Measurements from ENCODE around the gene RNF208. TPM values are rescaled to one million over a fixed set of nuclear protein-coding genes. Genes with fewer than 3 reads are reported as not detected.

Gene RNF208
- total RNA-seq, 3 donors from 2014 or later, result 1.5 to 2.9 (median 1.8) TPM

DNA sequence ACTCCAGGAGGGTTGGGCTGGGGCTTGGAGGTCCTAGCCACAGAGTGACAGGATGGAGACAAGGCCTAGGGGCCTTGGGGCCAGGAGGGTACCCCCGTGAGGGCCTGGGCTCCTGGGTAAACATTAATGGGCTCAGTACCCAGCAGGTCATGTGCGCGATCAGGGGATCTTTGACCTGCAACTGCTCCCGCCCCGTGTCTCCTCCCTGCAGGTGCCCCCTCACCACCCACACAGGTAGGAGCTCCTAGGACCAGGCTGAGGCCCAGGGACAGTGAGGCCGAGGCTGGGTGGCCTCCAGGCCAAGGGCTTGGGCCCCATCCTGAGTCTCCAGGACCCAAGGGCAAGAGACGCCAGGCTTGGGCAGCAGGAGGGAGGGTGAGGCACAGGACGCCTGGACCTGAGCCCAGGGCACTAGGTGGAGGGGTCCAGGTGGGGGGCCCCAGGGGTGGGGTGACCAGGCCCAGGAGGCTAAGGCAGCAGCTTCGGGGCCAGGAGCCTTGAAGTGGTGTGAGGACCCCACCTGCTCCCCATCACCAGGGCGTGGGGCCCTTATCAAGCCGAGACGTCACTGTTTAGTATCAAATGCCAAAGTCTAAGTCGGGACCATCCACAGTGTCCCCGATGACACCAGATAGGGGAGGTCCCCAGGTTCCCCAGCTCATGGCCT, 8.8 kb upstream of the RNF208 start, which contains the start of gene SLC34A3:
TSS of gene SLC34A3 (plus strand) at position 197 of the 667 bp plus-strand sequence. CDS start 802 bp downstream, outside the sequence.
- Histone ChIP-seq H3K27ac (no peak within 1 kb of the TSS), H3K9me3 (no peaks in the 10 kb centered on the region), H3K4me1 (peaks cover 0 to 7% of the 10 kb centered on the region in 2 donors), H3K4me3 (no peak within 1 kb of the TSS), H3K27me3 (peaks cover 27 to 79% of the 10 kb centered on the region in 2 donors), H3K36me3 (no peaks in the 10 kb centered on the region)
- intact Hi-C loops (cut with DNase I; ENCODE audit: low total_unique reads), result loop anchor here (10.0 kb wide), 1 partner anchor 116 kb away; the partner anchor contains the start of gene DPP7
- no peak for DNase-seq (ENCODE audit: low spot score in 2 of 2)
- no peak for TF ChIP-seq CTCF (IDR thresholded peaks at IDR 0.05)
- TF ChIP-seq POLR2A (IDR thresholded peaks at IDR 0.05), result no peak
- TF ChIP-seq POLR2AphosphoS5 (IDR thresholded peaks at IDR 0.05), result no peak

DNA sequence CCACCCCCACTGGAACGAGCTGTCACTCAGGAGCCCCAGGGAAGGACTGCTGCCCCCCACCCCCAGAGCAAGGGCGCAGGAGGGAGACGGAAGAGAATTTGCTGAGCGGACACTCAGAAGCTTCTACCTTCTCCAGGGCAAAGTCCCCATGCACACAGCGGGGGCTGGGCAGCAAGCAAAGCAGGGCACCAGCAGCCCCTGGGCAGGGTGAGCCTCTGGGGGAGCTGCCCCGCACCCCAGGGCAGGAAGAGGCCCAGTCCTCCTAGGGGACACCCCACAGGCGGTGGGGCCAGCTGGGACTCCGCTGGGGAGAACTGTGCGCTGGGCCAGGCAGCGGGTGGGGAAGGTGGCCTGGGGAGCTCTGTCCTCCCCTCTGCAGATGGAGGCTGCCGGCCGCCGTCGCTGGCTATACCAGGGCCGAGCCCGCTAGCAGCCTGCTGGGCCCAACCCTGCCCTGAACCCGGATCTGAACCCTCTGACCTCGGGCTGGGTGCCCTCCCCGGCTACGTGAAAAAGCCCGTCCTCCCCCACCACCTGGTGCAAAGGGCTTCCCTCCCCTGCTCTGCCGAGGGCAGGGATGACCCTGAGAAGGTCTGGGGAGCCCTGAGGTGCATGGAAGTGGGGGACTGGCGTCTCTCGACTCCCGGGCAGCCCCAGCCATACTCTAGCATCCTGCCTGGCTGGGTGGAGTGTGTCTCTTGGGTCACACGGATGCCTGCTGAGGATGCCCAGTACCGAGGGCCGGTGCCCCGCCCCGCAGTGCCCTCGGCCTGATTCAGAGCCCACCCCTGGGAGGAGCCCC, 8.1 kb upstream of the RNF208 start:
- intact Hi-C loops (cut with DNase I; ENCODE audit: low total_unique reads), result loop anchor here (5.0 to 10.0 kb wide), 2 partner anchors 98 to 115 kb away; partner anchors contain the start of gene DPP7
- Histone ChIP-seq H3K27me3 (peaks cover 24 to 71% of the 10 kb centered on the region in 2 donors), H3K4me3 (no peak overlapping the region)

DNA sequence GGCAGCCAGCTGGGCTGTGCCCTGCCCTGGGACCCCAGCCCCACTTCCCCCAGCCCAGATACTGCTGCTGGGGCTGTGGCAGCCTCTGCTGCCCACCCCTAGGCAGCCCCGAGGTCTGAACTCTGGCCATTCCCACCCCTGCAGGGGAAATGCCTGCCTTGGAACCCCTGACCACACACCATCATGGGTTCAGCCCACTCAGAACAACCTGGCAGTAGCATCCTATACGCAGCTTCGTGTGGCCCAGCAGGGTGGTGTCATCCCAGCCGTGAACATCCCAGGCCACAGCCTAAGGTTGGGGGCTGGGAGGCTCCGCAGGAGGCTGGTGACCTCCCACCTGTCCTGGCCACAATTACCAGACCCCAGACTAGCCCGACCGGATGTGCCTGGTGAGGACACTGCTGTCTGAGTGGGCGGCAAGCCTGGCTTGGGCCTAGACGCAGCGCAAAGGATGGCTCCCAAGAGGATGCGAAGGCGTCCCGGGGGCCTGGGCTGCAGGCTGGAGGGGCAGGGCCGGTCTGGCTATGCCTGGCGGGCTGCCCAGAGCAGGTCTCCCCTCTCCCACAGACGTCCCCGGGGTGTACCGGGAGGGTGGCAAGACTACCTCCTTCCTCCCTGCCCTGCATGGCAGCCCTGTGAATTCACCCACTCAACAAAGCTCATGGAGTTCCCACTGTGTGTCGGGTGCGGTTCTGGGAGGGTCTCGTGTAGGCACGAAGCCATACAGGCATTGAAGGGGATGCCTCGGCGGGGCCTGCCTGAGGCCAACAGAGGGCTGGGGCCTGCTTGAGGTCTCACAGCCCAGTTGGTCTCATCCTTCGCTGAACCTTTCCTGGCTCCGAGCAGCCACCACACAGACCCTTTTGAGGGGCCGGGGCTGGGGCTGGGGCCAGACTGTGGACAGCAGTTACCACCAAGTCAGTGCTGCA, 7.2 kb upstream of the RNF208 start:
- H3K27me3 ChIP-seq, result peaks cover 16 to 63% of the 10 kb centered on the region in 2 donors
- DNase-seq (ENCODE audit: low spot score in 2 of 2), result no peak
- TF ChIP-seq POLR2A (IDR thresholded peaks at IDR 0.05) (no peak), CTCF (IDR thresholded peaks at IDR 0.05) (no peak), POLR2AphosphoS5 (IDR thresholded peaks at IDR 0.05) (no peak)
- H3K27ac ChIP-seq, result no peak overlapping the region
- intact Hi-C loops (cut with DNase I; ENCODE audit: low total_unique reads), result loop anchor here (5.0 kb wide), 1 partner anchor 97 kb away; no protein-coding TSS in a partner anchor
- H3K4me3 ChIP-seq, result no peak overlapping the region
- H3K36me3 ChIP-seq, result no peaks in the 10 kb centered on the region
- H3K4me1 ChIP-seq, result peaks cover under 1 to 7% of the 10 kb centered on the region in 2 donors
- no peaks in the 10 kb centered on the region for H3K9me3 ChIP-seq

More for the DNA sequence above, 8.1 kb upstream of the RNF208 start:
- TF ChIP-seq CTCF (IDR thresholded peaks at IDR 0.05) (no peak), POLR2A (IDR thresholded peaks at IDR 0.05) (no peak), POLR2AphosphoS5 (IDR thresholded peaks at IDR 0.05) (no peak)
- Histone ChIP-seq H3K9me3 (no peaks in the 10 kb centered on the region), H3K27ac (no peak overlapping the region), H3K4me1 (peaks cover 0 to 7% of the 10 kb centered on the region in 2 donors), H3K36me3 (no peaks in the 10 kb centered on the region)
- DNase-seq (ENCODE audit: low spot score in 2 of 2), result no peak

GRCh38 chr9:137228506-137228967, 6.5 kb upstream of the RNF208 start:
- intact Hi-C loops (cut with DNase I; ENCODE audit: low total_unique reads), result loop anchor here (5.0 kb wide), 1 partner anchor 96 kb away; no protein-coding TSS in a partner anchor
- no peak for DNase-seq (ENCODE audit: low spot score in 2 of 2)
- no peaks in the 10 kb centered on the region for H3K36me3 ChIP-seq
- no peak overlapping the region for H3K4me3 ChIP-seq
- TF ChIP-seq CTCF (IDR thresholded peaks at IDR 0.05) (no peak), POLR2A (IDR thresholded peaks at IDR 0.05) (no peak)
- peaks cover 9 to 56% of the 10 kb centered on the region in 2 donors for H3K27me3 ChIP-seq
- no peak overlapping the region for H3K27ac ChIP-seq
- peaks cover 7% of the 10 kb centered on the region in 2 donors for H3K4me1 ChIP-seq
- H3K9me3 ChIP-seq, result no peaks in the 10 kb centered on the region

Data from breast epithelium (tissue), 4 donors.